ENCODE measurements around the gene KIAA0930.

Gene KIAA0930

DNA sequence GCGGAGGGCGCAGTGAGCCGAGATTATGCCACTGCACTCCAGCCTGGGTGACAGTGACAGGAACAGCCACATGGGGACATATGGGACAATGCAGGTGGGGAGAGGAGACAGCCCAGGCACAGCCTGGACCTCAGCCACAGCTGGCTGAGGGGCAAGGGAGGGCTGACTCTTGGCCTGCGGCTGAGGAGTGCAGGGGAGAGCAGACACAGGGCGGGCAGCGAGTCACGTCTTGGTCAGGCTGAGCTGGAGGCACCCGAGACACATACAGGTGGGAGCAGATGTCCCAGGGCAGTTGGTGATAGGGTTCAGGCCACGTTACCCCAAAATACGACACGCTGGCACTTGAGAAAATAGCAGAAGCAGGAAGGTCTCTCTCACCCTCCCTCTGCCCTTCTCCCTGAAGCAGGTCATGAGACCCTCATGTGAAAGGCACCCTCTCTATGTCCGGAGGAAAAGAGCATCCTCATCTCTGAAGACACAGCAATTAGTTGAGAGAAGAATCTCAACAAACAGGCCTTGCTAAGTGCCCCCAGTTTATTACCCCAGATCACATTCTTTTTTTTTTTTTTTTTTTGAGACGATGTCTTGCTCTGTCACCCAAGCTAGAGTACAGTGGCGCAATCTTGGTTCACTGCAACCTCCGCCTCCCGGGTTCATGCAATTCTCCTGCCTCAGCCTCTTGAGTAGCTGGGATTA, 10.5 kb downstream of the KIAA0930 start:
- H3K4me2 ChIP-seq (ENCODE audit: low read length) = no peak overlapping the region
- no peak overlapping the region for H2AFZ ChIP-seq (ENCODE audit: low read length)
- TF ChIP-seq, protein P1, sequence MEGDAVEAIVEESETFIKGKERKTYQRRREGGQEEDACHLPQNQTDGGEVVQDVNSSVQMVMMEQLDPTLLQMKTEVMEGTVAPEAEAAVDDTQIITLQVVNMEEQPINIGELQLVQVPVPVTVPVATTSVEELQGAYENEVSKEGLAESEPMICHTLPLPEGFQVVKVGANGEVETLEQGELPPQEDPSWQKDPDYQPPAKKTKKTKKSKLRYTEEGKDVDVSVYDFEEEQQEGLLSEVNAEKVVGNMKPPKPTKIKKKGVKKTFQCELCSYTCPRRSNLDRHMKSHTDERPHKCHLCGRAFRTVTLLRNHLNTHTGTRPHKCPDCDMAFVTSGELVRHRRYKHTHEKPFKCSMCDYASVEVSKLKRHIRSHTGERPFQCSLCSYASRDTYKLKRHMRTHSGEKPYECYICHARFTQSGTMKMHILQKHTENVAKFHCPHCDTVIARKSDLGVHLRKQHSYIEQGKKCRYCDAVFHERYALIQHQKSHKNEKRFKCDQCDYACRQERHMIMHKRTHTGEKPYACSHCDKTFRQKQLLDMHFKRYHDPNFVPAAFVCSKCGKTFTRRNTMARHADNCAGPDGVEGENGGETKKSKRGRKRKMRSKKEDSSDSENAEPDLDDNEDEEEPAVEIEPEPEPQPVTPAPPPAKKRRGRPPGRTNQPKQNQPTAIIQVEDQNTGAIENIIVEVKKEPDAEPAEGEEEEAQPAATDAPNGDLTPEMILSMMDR (IDR thresholded peaks at IDR 0.05; ENCODE audit: low read length) = no peak
- no peak for TF ChIP-seq EZH2 (IDR thresholded peaks at IDR 0.05; ENCODE audit: borderline replicate concordance, low read length)
- no peaks in the 10 kb centered on the region for H3K9me2 ChIP-seq (ENCODE audit: low read depth, low read length)
- H3K36me3 ChIP-seq (ENCODE audit: insufficient read depth, low read length) = no peaks in the 10 kb centered on the region
- peaks cover 6% of the 10 kb centered on the region for H3K4me1 ChIP-seq (ENCODE audit: insufficient read depth, low read length, severe bottlenecking)
- H4K20me1 ChIP-seq (ENCODE audit: insufficient read depth, low read length) = no peaks in the 10 kb centered on the region
- H3K9ac ChIP-seq (ENCODE audit: low read length) = no peak overlapping the region
- no peaks in the 10 kb centered on the region for H3F3A ChIP-seq (ENCODE audit: insufficient read depth, low read length)
- no peaks in the 10 kb centered on the region for H3K27me3 ChIP-seq (ENCODE audit: insufficient read depth, low read length)
- no peak overlapping the region for H3K4me3 ChIP-seq (ENCODE audit: low read depth, low read length, poor library complexity, severe bottlenecking)
- H3K79me2 ChIP-seq (ENCODE audit: insufficient read depth, low read length) = no peaks in the 10 kb centered on the region
- H3K9me3 ChIP-seq (ENCODE audit: low read length) = no peaks in the 10 kb centered on the region
- no peak overlapping the region for H3K27ac ChIP-seq (ENCODE audit: low read depth, low read length, poor library complexity, severe bottlenecking)

DNA sequence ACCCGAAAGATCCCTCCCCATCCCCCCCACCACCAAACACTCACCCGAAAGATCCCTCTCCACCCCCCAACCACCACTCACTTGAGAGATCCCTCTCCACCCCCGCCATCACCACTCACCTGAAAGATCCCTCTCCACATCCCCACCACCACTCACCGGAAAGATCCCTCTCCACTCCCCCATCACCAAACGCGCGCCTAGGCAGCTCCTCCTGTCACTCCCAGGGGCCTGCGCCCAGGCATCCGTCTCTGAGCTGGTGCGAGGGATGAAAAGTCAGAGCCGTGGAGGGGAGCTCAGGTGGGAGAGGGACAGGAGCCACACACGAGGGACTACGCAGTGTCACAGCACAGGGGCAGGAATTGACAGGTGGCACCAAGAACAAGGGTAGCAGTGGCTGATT, 11.5 kb downstream of the KIAA0930 start:
- no peaks in the 10 kb centered on the region for H3K9me3 ChIP-seq (ENCODE audit: low read length)
- no peaks in the 10 kb centered on the region for H4K20me1 ChIP-seq (ENCODE audit: insufficient read depth, low read length)
- no peaks in the 10 kb centered on the region for H3K9me2 ChIP-seq (ENCODE audit: low read depth, low read length)
- H2AFZ ChIP-seq (ENCODE audit: low read length) = no peak overlapping the region
- no peaks in the 10 kb centered on the region for H3K79me2 ChIP-seq (ENCODE audit: insufficient read depth, low read length)
- TF ChIP-seq, protein P1 (IDR thresholded peaks at IDR 0.05; ENCODE audit: low read length) = no peak
- no peak for TF ChIP-seq EZH2 (IDR thresholded peaks at IDR 0.05; ENCODE audit: borderline replicate concordance, low read length)
- H3K4me1 ChIP-seq (ENCODE audit: insufficient read depth, low read length, severe bottlenecking) = no peaks in the 10 kb centered on the region
- no peaks in the 10 kb centered on the region for H3K36me3 ChIP-seq (ENCODE audit: insufficient read depth, low read length)
- no peak overlapping the region for H3K4me3 ChIP-seq (ENCODE audit: low read depth, low read length, poor library complexity, severe bottlenecking)
- H3F3A ChIP-seq (ENCODE audit: insufficient read depth, low read length) = no peaks in the 10 kb centered on the region
- H3K27ac ChIP-seq (ENCODE audit: low read depth, low read length, poor library complexity, severe bottlenecking) = no peak overlapping the region
- H3K27me3 ChIP-seq (ENCODE audit: insufficient read depth, low read length) = no peaks in the 10 kb centered on the region
- H3K9ac ChIP-seq (ENCODE audit: low read length) = no peak overlapping the region
- H3K4me2 ChIP-seq (ENCODE audit: low read length) = no peak overlapping the region

DNA sequence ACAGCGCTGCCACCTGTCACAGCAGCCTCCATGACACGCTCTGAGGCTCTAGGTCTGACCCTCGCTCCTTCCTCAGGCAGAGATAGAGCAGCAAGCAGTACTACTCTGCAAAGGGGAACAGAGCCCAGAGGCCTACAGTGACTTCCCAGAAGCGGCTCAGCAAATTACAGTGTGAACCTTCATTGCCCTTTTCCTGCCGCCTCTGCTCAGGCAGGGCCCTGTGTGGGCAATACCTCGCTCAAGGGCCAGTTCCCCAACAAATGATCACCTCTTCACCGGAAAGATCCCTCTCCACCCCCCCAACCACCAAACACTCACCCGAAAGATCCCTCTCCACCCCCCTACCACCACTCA, 12.3 kb downstream of the KIAA0930 start:
- Histone ChIP-seq H3K27ac (ENCODE audit: low read depth, low read length, poor library complexity, severe bottlenecking) (no peak overlapping the region), H3K9me2 (ENCODE audit: low read depth, low read length) (no peaks in the 10 kb centered on the region), H4K20me1 (ENCODE audit: insufficient read depth, low read length) (no peaks in the 10 kb centered on the region), H2AFZ (ENCODE audit: low read length) (no peak overlapping the region), H3K4me3 (ENCODE audit: low read depth, low read length, poor library complexity, severe bottlenecking) (no peak overlapping the region), H3K36me3 (ENCODE audit: insufficient read depth, low read length) (no peaks in the 10 kb centered on the region), H3K9me3 (ENCODE audit: low read length) (no peaks in the 10 kb centered on the region), H3K4me2 (ENCODE audit: low read length) (no peak overlapping the region), H3K27me3 (ENCODE audit: insufficient read depth, low read length) (no peaks in the 10 kb centered on the region), H3F3A (ENCODE audit: insufficient read depth, low read length) (no peaks in the 10 kb centered on the region), H3K9ac (ENCODE audit: low read length) (no peak overlapping the region), H3K4me1 (ENCODE audit: insufficient read depth, low read length, severe bottlenecking) (no peaks in the 10 kb centered on the region), H3K79me2 (ENCODE audit: insufficient read depth, low read length) (no peaks in the 10 kb centered on the region)
- no peak for TF ChIP-seq EZH2 (IDR thresholded peaks at IDR 0.05; ENCODE audit: borderline replicate concordance, low read length)
- TF ChIP-seq, protein P1 (IDR thresholded peaks at IDR 0.05; ENCODE audit: low read length) = no peak
